ENCODE results near the gene PPP6R3. TPM values are rescaled to one million over a fixed set of nuclear protein-coding genes. Genes with fewer than 3 reads are reported as not detected.

The PPP6R3 gene
- total RNA-seq, 1 experiment from 2014 or later: 129 TPM

GRCh38 chr11:68664906-68665305, 204.4 kb downstream of the PPP6R3 start:
- intact Hi-C loops (cut with micrococcal nuclease; ENCODE audit: unreplicated experiment): no loop called here
- Histone ChIP-seq H3K4me1 (replicated peaks; ENCODE audit: insufficient read depth) (no peaks in the 10 kb centered on the region), H3K4me3 (no peak overlapping the region), H3K9me2 (ENCODE audit: insufficient read depth) (no peaks in the 10 kb centered on the region), H3F3A (ENCODE audit: insufficient read depth, low read depth) (0 out of 2 replicates have a peak, but pooled peaks cover 8% of the 10 kb centered on the region), H3K36me3 (ENCODE audit: low read depth) (no peaks in the 10 kb centered on the region), H2AFZ (no peak overlapping the region), H3K27ac (no peak overlapping the region), H3K79me2 (ENCODE audit: low read depth) (no peaks in the 10 kb centered on the region), H3K9me3 (ENCODE audit: insufficient read depth, low read depth) (no peaks in the 10 kb centered on the region), H3K4me2 (no peak overlapping the region), H4K20me1 (ENCODE audit: insufficient read depth) (no peaks in the 10 kb centered on the region), H3K27me3 (ENCODE audit: insufficient read depth, low read depth) (peaks cover 67% of the 10 kb centered on the region)
- ChIA-PET POLR2A (ENCODE audit: unreplicated experiment) (no interaction called here), CTCF (no interaction called here)
- no peak for TF ChIP-seq EZH2 (IDR thresholded peaks at IDR 0.05; ENCODE audit: low read depth)
- TF ChIP-seq CTCF (conservative IDR thresholded peaks at IDR 0.05): no peak
- peak in 1 of 2 experiments; percentile 30 for DNase-seq
- no TSS peak for BruUV-seq (replicated peaks)

Other genes with a start within 250 kb of the PPP6R3 start
- gene KMT5B, start 247.5 kb upstream of the PPP6R3 start, total RNA-seq (2021): 36.4 and 45.7 TPM in 2 replicates
- 27.2 and 37.7 TPM in 2 replicates for gene C11orf24, start 188.8 kb upstream of the PPP6R3 start, total RNA-seq (2021)
- gene LRP5, start 148.2 kb upstream of the PPP6R3 start, total RNA-seq (2021): 112 and 129 TPM in 2 replicates
- gene GAL, start 223.8 kb downstream of the PPP6R3 start, total RNA-seq (2021): 3.9 and 12.8 TPM in 2 replicates